Neuronal stem cell (in vitro differentiated cells): ENCODE measurements around the gene COL6A2.
A peak's percentile ranks its signal among the peaks of the same experiment; 100 is the strongest.

Experiments used
- DNase-seq: peaks from one replicate; pipeline ENCODE4 v3.0.0-alpha.2; 2013; ENCODE audit warnings: low spot score
- H2AFZ ChIP-seq: one replicate; pipeline ENCODE4 v1.6.1; 2013; ENCODE audit warnings: mild to moderate bottlenecking, low read length, inconsistent platforms
- H2AK5ac ChIP-seq: 2 replicates; pipeline ENCODE4 v1.6.1; 2013; ENCODE audit warnings: low read depth, mild to moderate bottlenecking, inconsistent platforms, low read length, moderate library complexity, mixed read lengths
- H2BK120ac ChIP-seq: 2 replicates; pipeline ENCODE4 v1.6.1; 2013; ENCODE audit warnings: low read depth, mild to moderate bottlenecking, inconsistent platforms, low read length, moderate library complexity, mixed read lengths
- H2BK12ac ChIP-seq: one replicate; pipeline ENCODE4 v1.6.1; 2013; ENCODE audit warnings: low read length, inconsistent platforms
- H2BK15ac ChIP-seq: 2 replicates; pipeline ENCODE4 v1.6.1; 2013; ENCODE audit warnings: mild to moderate bottlenecking, low read length, inconsistent platforms, mixed read lengths
- H2BK5ac ChIP-seq: one replicate; pipeline ENCODE4 v1.6.1; 2013; ENCODE audit warnings: inconsistent platforms, mild to moderate bottlenecking, low read length, moderate library complexity
- H3K14ac ChIP-seq: one replicate; pipeline ENCODE4 v1.6.1; 2013; ENCODE audit warnings: low read length, inconsistent platforms
- H3K18ac ChIP-seq: 2 replicates; pipeline ENCODE4 v1.6.1; 2013; ENCODE audit warnings: low read length, inconsistent platforms
- H3K23ac ChIP-seq: 2 replicates; pipeline ENCODE4 v1.6.1; 2013; ENCODE audit warnings: low read depth, mild to moderate bottlenecking, mixed read lengths, low read length, inconsistent platforms; ENCODE audit not compliant: poor library complexity
- H3K27ac ChIP-seq: replicated peaks from 3 replicates; pipeline ENCODE4 v1.5.1; 2013; ENCODE audit warnings: low read length, inconsistent platforms
- H3K27me3 ChIP-seq, 3 experiments: 2 replicates each; pipeline ENCODE4 v1.6.1; 2013; ENCODE audit warnings: low read length in 3 of 3, mild to moderate bottlenecking in 2 of 3, inconsistent platforms in 1 of 3, low read depth in 1 of 3, mixed read lengths in 1 of 3, moderate library complexity in 1 of 3; ENCODE audit not compliant: control insufficient read depth in 3 of 3, insufficient read depth in 3 of 3
- H3K36me3 ChIP-seq, 2 donors: replicated peaks in 1 of 2; 2 replicates each; pipeline ENCODE4 v1.6.1; 2013; ENCODE audit warnings: low read length in 2 of 2; ENCODE audit not compliant: control insufficient read depth in 2 of 2, insufficient read depth in 2 of 2
- H3K4ac ChIP-seq: 2 replicates; pipeline ENCODE4 v1.6.1; 2013; ENCODE audit warnings: inconsistent platforms, mild to moderate bottlenecking, low read length, moderate library complexity
- H3K4me1 ChIP-seq, 2 donors: 1 replicate in 1 of 2; 2 replicates in 1 of 2; pipeline ENCODE4 v1.6.1; 2013; ENCODE audit warnings: low read length in 2 of 2, low read depth in 1 of 2; ENCODE audit not compliant: control insufficient read depth in 2 of 2, insufficient read depth in 1 of 2
- H3K4me2 ChIP-seq: one replicate; pipeline ENCODE4 v1.6.1; 2013; ENCODE audit warnings: mild to moderate bottlenecking, low read length, inconsistent platforms; ENCODE audit not compliant: insufficient read depth, poor library complexity, severe bottlenecking
- H3K4me3 ChIP-seq, 2 donors: 2 replicates each; pipeline ENCODE4 v1.5.1; 2013; ENCODE audit warnings: low read length in 2 of 2, mild to moderate bottlenecking in 2 of 2, inconsistent platforms in 1 of 2, moderate library complexity in 1 of 2
- H3K79me1 ChIP-seq: one replicate; pipeline ENCODE4 v1.6.1; 2013; ENCODE audit warnings: low read depth, mild to moderate bottlenecking, inconsistent platforms, low read length, moderate library complexity
- H3K9ac ChIP-seq: one replicate; pipeline ENCODE4 v1.6.1; 2013; ENCODE audit warnings: mild to moderate bottlenecking, low read depth, low read length, inconsistent platforms; ENCODE audit not compliant: poor library complexity
- H3K9me3 ChIP-seq, 2 donors: replicated peaks in 1 of 2; 2 replicates each; pipeline versions ENCODE3 to v1.6.1; 2013; ENCODE audit warnings: low read length in 2 of 2, mild to moderate bottlenecking in 2 of 2, inconsistent platforms in 1 of 2, low read depth in 1 of 2, mixed read lengths in 1 of 2, moderate library complexity in 1 of 2; ENCODE audit not compliant: control insufficient read depth in 2 of 2, insufficient read depth in 1 of 2
- H4K8ac ChIP-seq: one replicate; pipeline ENCODE4 v1.6.1; 2013; ENCODE audit warnings: low read depth, mild to moderate bottlenecking, inconsistent platforms, low read length, moderate library complexity
- H4K91ac ChIP-seq: one replicate; pipeline ENCODE4 v1.6.1; 2013; ENCODE audit warnings: low read length, low read depth, mild to moderate bottlenecking, inconsistent platforms; ENCODE audit not compliant: poor library complexity
- WGBS, 2 donors: extraction: QIAGEN DNeasy Blood & Tissue Kit; methylation state at CpG; one replicate each; pipeline ENCODE4 v1.1.7; 2013; ENCODE audit warnings: missing lambda C conversion rate in 2 of 2, mixed read lengths in 1 of 2; ENCODE audit not compliant: insufficient read length in 2 of 2, insufficient replicate concordance in 1 of 2; ENCODE audit errors: extremely low coverage in 2 of 2; 5-methylcytosine and 5-hydroxymethylcytosine counted together

Gene COL6A2

DNA sequence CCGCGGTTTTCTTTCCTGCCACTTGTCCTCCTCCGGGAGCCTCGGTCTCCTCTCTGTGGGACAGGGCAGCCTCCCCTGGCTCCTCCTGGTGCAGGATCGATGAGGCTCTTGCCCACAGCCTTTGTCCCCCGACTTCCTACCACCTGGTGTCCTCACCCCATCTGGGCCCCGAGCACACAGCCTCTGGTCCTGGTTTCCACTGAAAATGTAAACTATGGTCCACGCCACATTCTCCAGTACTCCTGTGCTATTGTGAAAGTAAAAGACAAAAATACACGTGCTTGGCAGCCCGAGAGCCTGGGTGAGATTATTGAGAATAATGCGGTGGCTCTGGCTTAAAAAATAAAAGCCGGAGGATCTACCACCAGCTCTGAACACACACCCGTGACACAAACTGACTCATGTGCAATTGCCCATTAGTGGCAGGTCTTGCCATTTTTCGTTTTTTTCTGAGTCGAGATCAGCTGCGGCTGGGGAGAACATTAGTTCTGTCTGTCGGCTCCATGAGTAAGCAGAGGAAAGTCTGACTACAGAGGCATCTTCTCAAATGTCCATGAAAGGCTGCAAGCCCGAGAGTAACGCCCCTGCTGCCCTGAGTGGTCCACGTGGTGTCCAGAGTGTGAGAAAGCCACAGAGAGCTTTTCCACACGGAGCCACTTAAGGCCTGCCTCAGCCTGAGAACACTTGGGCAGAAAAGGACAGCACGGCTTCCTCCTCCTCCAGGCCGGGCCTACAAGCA, 5.7 kb upstream of the COL6A2 start:
- H2BK12ac ChIP-seq = no peak overlapping the region
- H4K8ac ChIP-seq = no peak overlapping the region
- no peak for DNase-seq
- H3K36me3 ChIP-seq = no peaks in the 10 kb centered on the region
- H3K23ac ChIP-seq = no peak overlapping the region
- no peaks in the 10 kb centered on the region for H3K4me1 ChIP-seq
- no peak overlapping the region for H3K4me3 ChIP-seq
- peaks cover 0 to 38% (median 0%) of the 10 kb centered on the region in 3 experiments for H3K27me3 ChIP-seq
- no peak overlapping the region for H2BK15ac ChIP-seq
- no peak overlapping the region for H4K91ac ChIP-seq
- H2AFZ ChIP-seq = no peak overlapping the region
- H2AK5ac ChIP-seq = no peak overlapping the region
- H3K9me3 ChIP-seq = peaks cover 0 to 2% of the 10 kb centered on the region in 2 donors
- H3K18ac ChIP-seq = peak overlapping the region; percentile 11
- no peak overlapping the region for H3K14ac ChIP-seq
- no peak overlapping the region for H3K4ac ChIP-seq
- no CpG with 5 or more reads among the region's 23 CpGs for WGBS, 2 donors
- H3K4me2 ChIP-seq = no peak overlapping the region
- no peak overlapping the region for H2BK120ac ChIP-seq
- H3K79me1 ChIP-seq = peaks cover 3% of the 10 kb centered on the region
- H3K9ac ChIP-seq = no peak overlapping the region
- H3K27ac ChIP-seq = no peak overlapping the region
- no peak overlapping the region for H2BK5ac ChIP-seq

DNA sequence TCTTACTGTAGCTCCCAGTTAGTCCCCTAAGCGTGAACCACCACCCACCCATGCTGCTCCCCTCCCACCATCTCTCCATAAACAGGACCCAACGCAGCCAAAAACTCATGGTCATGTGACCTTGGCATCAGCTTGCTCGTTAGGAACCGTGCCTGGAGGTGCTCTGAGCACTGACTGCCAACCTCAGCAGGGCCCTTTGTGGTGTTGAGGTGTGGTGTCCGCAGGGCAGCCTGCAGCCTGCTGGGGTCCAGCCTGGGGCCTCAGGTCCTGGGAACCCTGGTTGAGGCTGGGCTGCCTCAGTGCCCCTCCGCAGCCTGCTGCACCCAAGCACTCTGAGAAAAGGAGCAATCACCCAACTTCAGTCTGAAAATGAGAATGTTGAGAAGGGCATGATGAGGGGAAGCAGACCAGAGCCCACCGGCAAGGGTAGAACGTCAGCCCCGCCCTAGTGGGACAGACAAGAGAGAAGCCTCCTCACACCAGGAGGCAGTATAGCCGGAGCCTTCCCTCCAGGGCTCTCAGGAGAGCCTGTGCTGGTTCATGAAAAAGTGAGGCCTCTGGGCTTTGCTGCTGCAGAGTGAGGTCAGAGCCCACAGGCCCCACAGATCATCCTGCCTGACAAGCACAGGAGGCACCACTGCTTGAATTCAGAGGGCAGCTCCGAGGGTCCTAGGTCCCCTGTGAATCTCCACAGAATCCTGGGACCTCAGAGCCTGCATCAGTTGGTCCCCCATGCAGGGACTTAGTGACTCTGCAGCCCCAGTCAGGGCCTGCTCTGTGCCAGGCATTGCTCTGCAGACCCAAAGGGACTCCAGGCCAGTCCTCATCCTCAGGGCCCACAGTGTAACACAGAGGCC, 4.9 kb upstream of the COL6A2 start:
- peak overlapping the region; percentile 33 for H3K14ac ChIP-seq
- no peak overlapping the region for H4K91ac ChIP-seq
- H2AFZ ChIP-seq = no peak overlapping the region
- H3K4me3 ChIP-seq = no peak overlapping the region
- no peak overlapping the region for H3K9ac ChIP-seq
- peak overlapping the region; percentile 70 for H2BK12ac ChIP-seq
- H3K9me3 ChIP-seq = peaks cover 0 to 2% of the 10 kb centered on the region in 2 donors
- H3K4me1 ChIP-seq = no peaks in the 10 kb centered on the region
- WGBS, 2 donors = no CpG with 5 or more reads among the region's 11 CpGs
- peaks cover 3% of the 10 kb centered on the region for H3K79me1 ChIP-seq
- peaks cover 0 to 41% (median 0%) of the 10 kb centered on the region in 3 experiments for H3K27me3 ChIP-seq
- DNase-seq = no peak
- no peak overlapping the region for H3K4me2 ChIP-seq
- H3K23ac ChIP-seq = peak overlapping the region; percentile 52
- H2BK5ac ChIP-seq = peak overlapping the region; percentile 35
- no peak overlapping the region for H3K27ac ChIP-seq
- no peak overlapping the region for H2BK120ac ChIP-seq
- H4K8ac ChIP-seq = no peak overlapping the region
- no peaks in the 10 kb centered on the region for H3K36me3 ChIP-seq
- peak overlapping the region; percentile 69 for H2AK5ac ChIP-seq
- peak overlapping the region; percentile 61 for H3K4ac ChIP-seq
- H2BK15ac ChIP-seq = no peak overlapping the region
- peak overlapping the region; percentile 48 for H3K18ac ChIP-seq

DNA sequence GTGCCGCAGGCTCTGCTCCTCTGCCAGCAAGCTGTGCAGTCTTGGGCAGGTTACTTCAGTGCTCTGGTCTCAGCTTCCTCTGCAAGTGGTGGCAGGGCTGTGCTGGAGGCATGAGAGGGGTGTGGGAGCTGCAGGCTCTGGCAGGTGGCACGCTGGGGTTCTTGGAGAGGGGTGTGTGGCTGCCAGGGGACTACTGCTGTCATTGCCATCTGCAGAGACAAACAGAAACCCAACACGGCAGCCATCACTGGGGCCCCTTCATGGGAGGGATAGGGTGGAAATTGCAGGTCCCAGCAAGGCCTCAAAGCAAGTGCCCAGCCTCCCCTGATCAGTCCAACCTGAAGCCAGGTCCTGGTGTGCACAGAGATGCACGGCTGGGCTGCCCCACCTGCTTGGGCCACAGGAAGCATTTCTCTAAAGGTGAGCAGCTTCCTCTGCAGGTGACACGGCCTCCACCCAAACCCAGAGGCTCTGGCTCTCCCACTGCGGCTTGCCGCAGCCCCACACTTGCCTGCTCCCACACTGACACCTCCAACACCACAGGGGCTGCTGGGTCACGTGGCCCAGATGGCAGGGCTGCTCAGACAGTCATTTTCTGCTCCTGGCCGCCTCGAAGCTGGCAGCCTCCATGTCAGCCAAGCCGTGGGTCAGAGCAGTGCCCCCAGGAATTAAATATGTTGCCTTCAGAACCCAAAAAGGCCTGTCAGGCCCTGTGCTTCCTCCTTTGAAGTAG, 4.1 kb upstream of the COL6A2 start:
- H3K27ac ChIP-seq = no peak overlapping the region
- peak overlapping the region; percentile 52 for H3K23ac ChIP-seq
- H2BK15ac ChIP-seq = no peak overlapping the region
- H3K4me1 ChIP-seq = no peaks in the 10 kb centered on the region
- peaks cover 3% of the 10 kb centered on the region for H3K79me1 ChIP-seq
- H2AFZ ChIP-seq = no peak overlapping the region
- no peak overlapping the region for H4K91ac ChIP-seq
- no CpG with 5 or more reads among the region's 11 CpGs for WGBS, 2 donors
- no peak overlapping the region for H2BK120ac ChIP-seq
- peak overlapping the region; percentile 48 for H3K18ac ChIP-seq
- H2AK5ac ChIP-seq = peak overlapping the region; percentile 69
- peaks cover 3 to 44% (median 3%) of the 10 kb centered on the region in 3 experiments for H3K27me3 ChIP-seq
- DNase-seq = no peak
- peak overlapping the region; percentile 70 for H2BK12ac ChIP-seq
- H3K4ac ChIP-seq = peak overlapping the region; percentile 61
- H3K4me3 ChIP-seq = no peak overlapping the region
- H3K9ac ChIP-seq = no peak overlapping the region
- H4K8ac ChIP-seq = no peak overlapping the region
- H2BK5ac ChIP-seq = peak overlapping the region; percentile 35
- H3K36me3 ChIP-seq = no peaks in the 10 kb centered on the region
- no peak overlapping the region for H3K4me2 ChIP-seq
- H3K14ac ChIP-seq = peak overlapping the region; percentile 33
- peaks cover 0 to 2% of the 10 kb centered on the region in 2 donors for H3K9me3 ChIP-seq
